HCT116 (cell line): ENCODE results near the gene IZUMO1.
"Not testable (repeated sequence)": the region's sequence is repeated elsewhere in the genome, so short reads cannot be mapped to it uniquely, and the experiment has no call there.

Experiments
- CTCF ChIP-seq, 3 experiments: fragments of 200-600 bp in 1 of 3; sonication (generic) in 1 of 3; IDR thresholded peaks in 2 of 3; conservative IDR thresholded peaks in 1 of 3; 2 replicates each; pipeline ENCODE4 v1.5.1; 2012 to 2017; ENCODE audit warnings: low read depth in 2 of 3, low read length in 2 of 3, antibody characterized with exemption in 1 of 3, borderline replicate concordance in 1 of 3, control low read depth in 1 of 3, mild to moderate bottlenecking in 1 of 3, mixed read lengths in 1 of 3, mixed run types in 1 of 3, moderate library complexity in 1 of 3; ENCODE audit not compliant: insufficient read depth in 1 of 3
- EZH2 ChIP-seq: fragments of 200-600 bp; sonication (generic); IDR thresholded peaks from 2 replicates; pipeline ENCODE4 v1.6.1; 2017; ENCODE audit warnings: antibody characterized with exemption, mixed run types
- POLR2A ChIP-seq: IDR thresholded peaks from 2 replicates; pipeline ENCODE4 v1.7.0; 2011; ENCODE audit warnings: borderline replicate concordance; ENCODE audit not compliant: insufficient read depth, insufficient read length; ENCODE audit errors: extremely low read depth
- POLR2AphosphoS5 ChIP-seq: IDR thresholded peaks from 2 replicates; pipeline ENCODE4 v1.6.1; 2011; ENCODE audit warnings: mild to moderate bottlenecking, low read depth, low read length, moderate library complexity
- RAD21 ChIP-seq: IDR thresholded peaks from 2 replicates; pipeline ENCODE4 v1.6.1; 2012; ENCODE audit warnings: low read depth, mild to moderate bottlenecking
- REST ChIP-seq: IDR thresholded peaks from 2 replicates; pipeline ENCODE4 v1.6.1; 2012; ENCODE audit warnings: low read depth
- SP1 ChIP-seq: IDR thresholded peaks from 2 replicates; pipeline ENCODE4 v1.6.1; 2012; ENCODE audit warnings: low read depth
- ZNF274 ChIP-seq: fragments of 200-500 bp; sonication (Bioruptor generic); IDR thresholded peaks from 2 replicates; pipeline ENCODE4 v1.6.1; 2014; ENCODE audit warnings: mild to moderate bottlenecking, low read depth, low read length, inconsistent platforms

- not testable (repeated sequence) for TF ChIP-seq ZNF274; POLR2AphosphoS5; CTCF (IDR thresholded peaks at IDR 0.05 in 2 of 3, conservative IDR thresholded peaks at IDR 0.05 in 1 of 3; ENCODE audit: borderline replicate concordance in 1 of 3, insufficient read depth in 1 of 3, low read depth in 2 of 3, low read length in 2 of 3); REST; SP1; RAD21; POLR2A; EZH2
These were observed 19.1 kb upstream of the IZUMO1 start for GRCh38 chr19:48765816-48766215.
